Measurements from ENCODE around the gene PTPRZ1. TPM values are rescaled to one million over a fixed set of nuclear protein-coding genes. Genes with fewer than 3 reads are reported as not detected.

The PTPRZ1 gene
- total RNA-seq, 1 experiment from 2014 or later, result 74.2 TPM

GRCh38 chr7:122094549-122094948 is 221.6 kb downstream of the PTPRZ1 start:
- no peaks in the 10 kb centered on the region for H3K9me3 Mint-ChIP-seq
- Histone ChIP-seq H3K23ac (ENCODE audit: insufficient read length, low read depth, low read length) (no peak overlapping the region), H3K56ac (ENCODE audit: insufficient read length, low read depth, low read length) (no peak overlapping the region), H3K23me2 (ENCODE audit: insufficient read length, low read depth, low read length, poor library complexity, severe bottlenecking) (no peaks in the 10 kb centered on the region), H2BK20ac (ENCODE audit: low read depth, low read length, poor library complexity, severe bottlenecking) (no peak overlapping the region), H3K9ac (ENCODE audit: extremely low read depth, insufficient read length, low read length) (peak overlapping the region; percentile 25), H4K91ac (ENCODE audit: insufficient read length, low read depth, low read length) (no peak overlapping the region), H2BK15ac (ENCODE audit: low read depth, low read length) (no peak overlapping the region), H3K9me3 (ENCODE audit: control insufficient read depth, low read depth, low read length) (no peaks in the 10 kb centered on the region), H4K20me1 (ENCODE audit: control insufficient read depth, insufficient read depth, insufficient read length) (no peaks in the 10 kb centered on the region), H3K79me2 (ENCODE audit: insufficient read depth, low read length) (no peaks in the 10 kb centered on the region), H3K4me2 (ENCODE audit: insufficient read depth, insufficient read length, low read length) (no peak overlapping the region), H2AFZ (ENCODE audit: low read length) (no peak overlapping the region), H3K4me1 (ENCODE audit: insufficient read depth, low read length) (peaks cover 5% of the 10 kb centered on the region; the same call in 1 of the 2 replicates), H3K18ac (ENCODE audit: insufficient read length, low read depth, low read length) (no peak overlapping the region), H3K27me3 (ENCODE audit: insufficient read depth, low read length) (no peaks in the 10 kb centered on the region), H3T11ph (ENCODE audit: low read length) (no peak overlapping the region), H3K4ac (ENCODE audit: low read depth, low read length) (no peak overlapping the region), H2AK5ac (ENCODE audit: insufficient read length, low read length) (no peak overlapping the region), H3K79me1 (ENCODE audit: insufficient read depth, low read depth, low read length, poor library complexity, severe bottlenecking) (peaks cover 2% of the 10 kb centered on the region), H2BK12ac (ENCODE audit: insufficient read length, low read depth, low read length) (no peak overlapping the region), H4K8ac (replicated peaks; ENCODE audit: insufficient read length, low read depth, low read length) (no peak overlapping the region), H2BK5ac (ENCODE audit: insufficient read length, low read length) (no peak overlapping the region), H3K14ac (ENCODE audit: insufficient read depth, low read length) (no peak overlapping the region), H3K27ac (ENCODE audit: insufficient read length, low read depth, low read length) (no peak overlapping the region), H4K5ac (ENCODE audit: insufficient read length, low read depth, low read length) (no peak overlapping the region), H2BK120ac (ENCODE audit: low read depth, low read length, poor library complexity, severe bottlenecking) (no peak overlapping the region)
- no peaks in the 10 kb centered on the region for H3K27me3 Mint-ChIP-seq (ENCODE audit: low read depth)
- DNase-seq, result no peak
- peaks cover 17 to 21% of the 10 kb centered on the region in 2 experiments for H3K4me1 Mint-ChIP-seq
- WGBS (ENCODE audit: extremely low coverage, insufficient read length, low lambda C conversion rate), result no CpG with 5 or more reads among the region's 1 CpG
- peaks cover 21 to 79% (median 69%) of the 10 kb centered on the region in 3 experiments for H3K36me3 Mint-ChIP-seq (ENCODE audit: insufficient read depth in 1 of 3, low read depth in 3 of 3)
- TF ChIP-seq CTCF (conservative IDR thresholded peaks at IDR 0.05), result no peak
- H3K27ac Mint-ChIP-seq, result peak overlapping the region in 1 of 3 experiments; percentile 72; a peak in 2 of 7 replicates
- no peak overlapping the region for H3K4me3 Mint-ChIP-seq
